HCT116 (cell line): Measurements from ENCODE around the gene TSPAN15. TPM values are rescaled to one million over a fixed set of nuclear protein-coding genes. Genes with fewer than 3 reads are reported as not detected.
A peak's percentile ranks its signal among the peaks of the same experiment; 100 is the strongest.

Source experiments
- ATAC-seq: fragments of 200-7000 bp; cut with Tn5 transposase; 2 replicates; pipeline ENCODE4 v1.9.1; 2020; ENCODE audit warnings: mild to moderate bottlenecking, moderate library complexity
- BruUV-seq: library from RNA; stranded (reverse); fragments of 400-500 nt; replicated peaks from 2 replicates; lab custom pipeline; 2021; lab: Mats Ljungman, UMichigan
- CTCF ChIA-PET: fragments of 300-600 bp; sonication (Branson Sonifier 250); formaldehyde crosslinking; loops from one replicate; lab custom pipeline; 2021; ENCODE audit warnings: antibody characterized with exemption; lab: Charles Lee
- POLR2A ChIA-PET: fragments of 300-600, 350-600 bp; sonication (Branson Sonifier 250); formaldehyde crosslinking; loops from one replicate; lab custom pipeline; 2021; ENCODE audit warnings: antibody characterized with exemption; lab: Charles Lee
- RAD21 ChIA-PET, 2 experiments: fragments of 300-600 bp; sonication (Branson Sonifier 250); formaldehyde crosslinking; loops; one replicate each; lab custom pipeline; 2023; ENCODE audit warnings: low total read pairs in 2 of 2; ENCODE audit not compliant: uncharacterized antibody in 2 of 2, unreplicated experiment in 2 of 2, low non-redundant PET in 1 of 2; lab: Charles Lee
- DNase-seq: peaks from one replicate; pipeline ENCODE4 v3.0.0-alpha.2; 2010; ENCODE audit warnings: low read depth, low spot score
- H2AFZ ChIP-seq: fragments of 200-600 bp; shearing (Covaris generic), sonication (generic); 2 replicates; pipeline ENCODE4 v1.6.1; 2017; ENCODE audit warnings: low read depth, mixed run types, mixed read lengths, antibody characterized with exemption, low read length; ENCODE audit not compliant: poor library complexity, severe bottlenecking
- H3K27ac ChIP-seq: 2 replicates; pipeline ENCODE4 v1.5.1; 2012; ENCODE audit warnings: low read depth, low read length
- H3K27me3 ChIP-seq: fragments of 200-600 bp; sonication (generic); 2 replicates; pipeline ENCODE4 v1.6.1; 2016; ENCODE audit warnings: mixed run types, low read length, mixed read lengths; ENCODE audit not compliant: insufficient read depth
- H3K36me3 ChIP-seq, 2 experiments: fragments of 200-500 bp in 1 of 2; fragments of 200-600 bp in 1 of 2; sonication (Bioruptor generic) in 1 of 2; sonication (generic) in 1 of 2; 2 replicates each; pipeline versions ENCODE4 v1.5.1 to v1.6.1; 2014 to 2016; ENCODE audit warnings: low read length in 2 of 2, inconsistent platforms in 1 of 2, mixed read lengths in 1 of 2, mixed run types in 1 of 2; ENCODE audit not compliant: insufficient read depth in 2 of 2, control insufficient read depth in 1 of 2
- H3K4me1 ChIP-seq, 2 experiments: fragments of 200-600 bp in 1 of 2; sonication (generic) in 1 of 2; 2 replicates each; pipeline versions ENCODE4 v1.5.1 to v1.6.1; 2012 to 2017; ENCODE audit warnings: low read length in 2 of 2, inconsistent platforms in 1 of 2, mild to moderate bottlenecking in 1 of 2, mixed read lengths in 1 of 2, mixed run types in 1 of 2, moderate library complexity in 1 of 2; ENCODE audit not compliant: insufficient read depth in 2 of 2, control insufficient read depth in 1 of 2
- H3K4me2 ChIP-seq: fragments of 200-600 bp; sonication (generic); 2 replicates; pipeline ENCODE4 v1.6.1; 2017; ENCODE audit warnings: mixed run types, low read length, mixed read lengths
- H3K4me3 ChIP-seq, 2 experiments: fragments of 200-600 bp in 1 of 2; sonication (generic) in 1 of 2; replicated peaks in 1 of 2; 2 replicates each; pipeline ENCODE4 v1.5.1; 2011 to 2016; ENCODE audit warnings: low read length in 2 of 2, control low read depth in 1 of 2, low read depth in 1 of 2, mild to moderate bottlenecking in 1 of 2, mixed read lengths in 1 of 2, mixed run types in 1 of 2
- H3K79me2 ChIP-seq: fragments of 200-600 bp; sonication (generic); 2 replicates; pipeline ENCODE4 v1.6.1; 2017; ENCODE audit warnings: mild to moderate bottlenecking, mixed run types, low read length, moderate library complexity, mixed read lengths; ENCODE audit not compliant: insufficient read depth
- H3K9ac ChIP-seq: fragments of 200-600 bp; sonication (generic); 2 replicates; pipeline ENCODE4 v1.6.1; 2016; ENCODE audit warnings: low read length, mixed read lengths
- H3K9me2 ChIP-seq: fragments of 200-600 bp; sonication (generic), shearing (Covaris generic); 2 replicates; pipeline ENCODE4 v1.6.1; 2017; ENCODE audit warnings: mixed run types, mild to moderate bottlenecking, moderate library complexity; ENCODE audit not compliant: insufficient read depth
- H3K9me3 ChIP-seq, 2 experiments: fragments of 200-500 bp in 1 of 2; fragments of 200-600 bp in 1 of 2; sonication (Bioruptor generic) in 1 of 2; sonication (generic) in 1 of 2; 2 replicates each; pipeline ENCODE4 v1.6.1; 2014 to 2017; ENCODE audit warnings: low read length in 2 of 2, mixed read lengths in 2 of 2, inconsistent platforms in 1 of 2, low read depth in 1 of 2, mild to moderate bottlenecking in 1 of 2, mixed run types in 1 of 2, moderate library complexity in 1 of 2; ENCODE audit not compliant: control insufficient read depth in 1 of 2, insufficient read depth in 1 of 2
- H4K20me1 ChIP-seq: fragments of 200-600 bp; sonication (generic), shearing (Covaris generic); 2 replicates; pipeline ENCODE4 v1.6.1; 2017; ENCODE audit warnings: mixed run types, mild to moderate bottlenecking, moderate library complexity; ENCODE audit not compliant: insufficient read depth
- ATF3 ChIP-seq: IDR thresholded peaks from 2 replicates; pipeline ENCODE4 v1.6.1; 2012
- CBX3 ChIP-seq: IDR thresholded peaks from 2 replicates; pipeline ENCODE4 v1.6.1; 2012; ENCODE audit warnings: low read depth
- EGR1 ChIP-seq: IDR thresholded peaks from 2 replicates; pipeline ENCODE4 v1.6.1; 2012; ENCODE audit warnings: low read depth
- EZH2 ChIP-seq: fragments of 200-600 bp; sonication (generic); IDR thresholded peaks from 2 replicates; pipeline ENCODE4 v1.6.1; 2017; ENCODE audit warnings: antibody characterized with exemption, mixed run types
- FOSL1 ChIP-seq: IDR thresholded peaks from 2 replicates; pipeline ENCODE4 v1.6.1; 2012; ENCODE audit warnings: low read depth
- JUND ChIP-seq: IDR thresholded peaks from 2 replicates; pipeline ENCODE4 v1.6.1; 2012
- RAD21 ChIP-seq: IDR thresholded peaks from 2 replicates; pipeline ENCODE4 v1.6.1; 2012; ENCODE audit warnings: low read depth, mild to moderate bottlenecking
- SIN3A ChIP-seq: IDR thresholded peaks from 2 replicates; pipeline ENCODE4 v1.6.1; 2012; ENCODE audit warnings: low read depth
- SP1 ChIP-seq: IDR thresholded peaks from 2 replicates; pipeline ENCODE4 v1.6.1; 2012; ENCODE audit warnings: low read depth
- SRF ChIP-seq: IDR thresholded peaks from 2 replicates; pipeline ENCODE4 v1.6.1; 2012; ENCODE audit warnings: low read depth
- intact Hi-C: fragments of 100-400 bp; cut with micrococcal nuclease; formaldehyde crosslinking; loops from 2 replicates; pipeline ENCODE4 v1.10.0; 2022
- total RNA-seq: library from RNA; stranded (reverse); gene quantifications from one replicate; pipeline ENCODE4 v1.2.1, GENCODE V29; 2021; ENCODE audit not compliant: unreplicated experiment

Gene TSPAN15
- total RNA-seq, 1 experiment from 2014 or later: 16.0 TPM

- TF ChIP-seq SIN3A: no peak
- TF ChIP-seq SRF: no peak
- TF ChIP-seq RAD21: no peak
- no peak for TF ChIP-seq EZH2
Measured at GRCh38 chr10:69446229-69446628, 5.0 kb upstream of the TSPAN15 start (continued).

- Histone ChIP-seq H3K4me3 (peak overlapping the region in 1 of 2 experiments; percentile 17; a peak in 1 of 4 replicates), H3K36me3 (no peaks in the 10 kb centered on the region)
- TF ChIP-seq CBX3 (peak; percentile 64; the same call in 1 of the 2 replicates), JUND (peak; percentile 87), FOSL1 (peak; percentile 88), ATF3 (no peak), EGR1 (no peak), SP1 (peak; percentile 67)
- TF ChIP-seq, all 23 proteins: peak for 4
- DNase-seq (peak; percentile 63), ATAC-seq (no peak)
- Histone ChIP-seq H3K9ac (peak overlapping the region; percentile 27), H3K4me1 (peaks cover 30 to 70% of the 10 kb centered on the region in 2 experiments), H3K27ac (peak overlapping the region; percentile 30; the same call in 1 of the 2 replicates), H3K9me2 (no peaks in the 10 kb centered on the region), H4K20me1 (no peaks in the 10 kb centered on the region), H3K4me2 (peak overlapping the region; percentile 67), H3K27me3 (no peaks in the 10 kb centered on the region), H3K79me2 (no peaks in the 10 kb centered on the region), H3K9me3 (no peaks in the 10 kb centered on the region), H2AFZ (peak overlapping the region; percentile 74)
- ChIA-PET RAD21 (no interaction called here), CTCF (interaction anchor here (1.1 to 1.8 kb wide), 5 partner anchors 13 to 69 kb away, joined by 3 to 9 read pairs (median 3); no protein-coding TSS in a partner anchor), POLR2A (interaction anchor here (1.3 kb wide), 1 partner anchor 11 kb away, joined by 4 read pairs; no protein-coding TSS in a partner anchor)
- intact Hi-C loops: no loop called here
- no TSS peak for BruUV-seq
Measured at GRCh38 chr10:69446650-69447151, 4.6 kb upstream of the TSPAN15 start.
